SH-SY5Y (cell line): Measurements from ENCODE around the gene DBN1.

Source experiments
- GATA2 ChIP-seq: IDR thresholded peaks from 2 replicates; pipeline ENCODE4 v1.6.1; 2011; ENCODE audit warnings: mild to moderate bottlenecking, low read depth, low read length
- GATA3 ChIP-seq: IDR thresholded peaks from 2 replicates; pipeline ENCODE4 v1.6.1; 2011; ENCODE audit warnings: low read depth, mild to moderate bottlenecking, low read length, moderate library complexity

Gene DBN1

DNA sequence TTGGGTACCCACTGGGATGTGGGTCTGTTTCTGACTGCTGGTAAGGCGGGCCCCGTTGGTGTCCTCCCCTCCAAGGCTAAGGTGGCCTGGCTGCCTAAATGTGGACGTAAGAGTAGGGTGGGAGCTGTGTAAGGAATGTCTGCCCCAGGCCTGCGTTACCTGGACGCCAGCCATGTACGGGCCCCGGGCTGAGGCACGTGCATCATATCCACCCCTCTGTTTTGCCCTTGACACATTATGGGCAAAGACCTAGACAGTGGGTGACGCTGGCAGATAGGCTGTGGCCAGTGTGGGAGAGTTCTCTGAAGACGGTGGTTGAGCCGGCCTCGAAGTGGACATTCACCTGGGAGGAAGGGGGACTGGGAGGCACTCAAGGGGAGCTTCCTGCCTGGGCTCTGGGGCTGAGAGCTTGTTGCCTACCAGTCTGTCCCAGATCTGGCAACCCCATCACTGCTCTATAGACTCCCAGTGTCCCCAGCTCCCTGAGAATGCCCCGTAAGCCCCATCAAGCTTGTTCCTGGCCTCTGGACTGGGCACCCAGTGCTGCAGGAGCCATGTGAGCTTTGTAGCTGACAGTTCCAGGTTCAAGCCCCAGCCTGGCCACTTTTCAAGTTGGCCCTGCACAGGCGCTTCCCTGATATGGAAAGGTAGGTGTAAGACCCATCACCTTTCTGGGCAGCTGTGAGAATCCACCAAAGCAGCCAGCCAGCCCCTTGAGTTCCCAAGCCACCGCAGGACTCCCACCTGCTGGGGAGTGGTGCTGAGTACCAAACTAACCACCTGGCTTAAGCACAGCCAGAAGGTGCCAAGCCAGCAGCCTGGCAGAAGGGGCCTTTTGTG, 30.1 kb downstream of the DBN1 start:
- no peak for TF ChIP-seq GATA3
- TF ChIP-seq GATA2: no peak

DNA sequence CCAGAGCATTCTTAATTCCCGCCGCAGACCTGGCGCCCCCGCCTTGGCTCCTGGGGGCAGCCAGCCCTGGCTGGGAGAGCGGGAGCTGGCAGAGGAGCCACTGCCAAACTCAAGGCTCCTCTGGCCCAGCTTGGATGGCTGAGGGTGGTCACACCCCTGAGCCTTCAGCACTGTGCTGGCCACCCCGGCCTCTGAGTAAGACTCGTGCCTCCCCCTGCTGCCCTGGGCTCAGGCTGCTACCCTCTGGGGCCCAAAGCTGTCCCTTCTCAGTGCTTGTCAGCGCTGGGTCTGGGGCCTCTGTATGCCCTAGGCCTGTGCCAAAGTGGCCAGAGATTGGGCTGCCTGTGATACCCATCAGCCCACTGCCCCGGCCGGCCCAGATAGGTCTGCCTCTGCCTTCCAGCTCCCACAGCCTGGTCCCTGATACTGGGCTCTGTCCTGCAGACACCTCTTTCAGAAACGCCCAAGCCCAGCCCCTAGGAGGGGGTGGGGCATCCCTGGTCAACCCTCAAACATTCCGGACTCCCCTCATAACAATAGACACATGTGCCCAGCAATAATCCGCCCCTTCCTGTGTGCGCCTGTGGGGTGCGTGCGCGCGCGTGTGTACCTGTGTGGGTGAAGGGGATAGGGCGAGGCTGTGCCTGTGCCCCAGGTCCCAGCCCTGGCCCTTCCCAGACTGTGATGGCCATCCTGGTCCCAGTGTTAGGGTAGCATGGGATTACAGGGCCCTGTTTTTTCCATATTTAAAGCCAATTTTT, 31.2 kb downstream of the DBN1 start:
- TF ChIP-seq GATA2 (no peak), GATA3 (no peak)

DNA sequence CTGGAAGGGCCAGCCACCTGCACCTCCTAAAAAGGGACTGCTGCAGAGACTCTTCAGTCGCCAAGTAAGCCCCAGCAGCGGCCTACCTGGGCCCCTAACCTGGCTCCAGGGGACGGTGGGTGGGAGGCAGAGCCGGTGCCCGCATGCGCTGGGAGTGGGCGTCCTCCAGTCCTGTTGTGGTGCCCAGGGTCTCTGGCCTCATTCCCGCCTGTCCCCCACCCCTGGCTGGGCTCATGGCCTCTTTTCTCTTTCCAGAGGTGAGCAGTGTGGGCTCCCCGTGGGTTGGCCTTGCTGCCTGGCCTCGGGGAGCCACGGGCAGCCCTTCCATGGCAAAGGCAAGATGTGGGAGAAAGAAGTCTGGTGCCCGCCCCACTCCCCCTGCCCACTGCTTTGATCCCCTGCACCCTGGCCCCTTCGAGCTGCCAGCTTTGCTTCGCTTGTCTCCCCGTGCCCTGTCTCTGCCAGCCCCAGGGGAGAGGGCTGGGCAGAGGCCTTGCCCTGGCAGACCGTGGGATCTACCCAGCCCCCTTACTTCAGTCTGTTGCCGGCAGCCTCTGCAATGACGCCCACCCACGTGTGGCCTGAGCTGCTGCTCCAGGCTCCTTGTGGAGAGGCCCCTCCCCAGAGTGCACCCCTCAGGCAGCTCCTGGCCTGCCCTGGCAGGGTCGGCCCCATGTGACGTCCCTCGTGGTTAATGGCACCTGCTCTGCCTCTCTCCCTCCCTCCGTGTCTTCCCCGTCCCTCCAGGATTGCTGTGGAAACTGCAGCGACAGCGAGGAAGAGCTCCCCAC, 32.2 kb downstream of the DBN1 start:
- TF ChIP-seq GATA3: no peak
- TF ChIP-seq GATA2: no peak

DNA sequence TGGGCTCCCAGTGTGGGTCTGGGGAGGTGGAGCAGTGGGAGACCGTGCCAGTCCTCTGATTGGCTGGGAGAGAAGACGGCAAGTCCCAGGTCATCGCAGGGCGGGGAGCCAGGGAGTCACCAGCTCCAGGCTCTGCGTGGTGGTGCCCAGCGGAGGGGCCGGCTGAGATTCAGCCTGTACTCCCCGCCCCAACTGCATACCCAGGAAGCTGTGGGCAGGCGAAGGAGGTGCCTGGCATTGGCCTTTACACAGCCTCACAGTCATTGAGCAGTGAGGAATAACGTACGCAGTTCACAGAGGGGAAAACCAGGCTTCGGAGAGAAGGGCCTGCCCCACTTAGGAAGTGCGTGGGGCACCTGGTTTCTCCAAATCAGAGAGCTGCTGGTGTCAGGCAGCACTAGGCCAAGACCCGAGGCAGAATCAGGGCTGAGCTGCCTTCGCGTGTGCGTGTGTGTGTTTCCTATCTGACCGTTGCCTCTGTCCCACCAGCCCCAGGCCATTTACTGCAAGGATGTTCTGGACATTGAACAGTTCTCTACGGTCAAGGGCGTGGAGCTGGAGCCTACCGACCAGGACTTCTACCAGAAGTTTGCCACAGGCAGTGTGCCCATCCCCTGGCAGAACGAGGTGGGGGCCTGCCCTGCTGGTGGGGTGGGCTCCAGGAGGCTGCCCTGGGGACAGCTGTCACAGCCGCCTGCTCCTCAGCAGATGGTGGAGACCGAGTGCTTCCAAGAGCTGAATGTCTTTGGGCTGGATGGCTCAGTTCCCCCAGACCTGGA, 33.0 kb downstream of the DBN1 start:
- TF ChIP-seq GATA2 (no peak), GATA3 (no peak)

DNA sequence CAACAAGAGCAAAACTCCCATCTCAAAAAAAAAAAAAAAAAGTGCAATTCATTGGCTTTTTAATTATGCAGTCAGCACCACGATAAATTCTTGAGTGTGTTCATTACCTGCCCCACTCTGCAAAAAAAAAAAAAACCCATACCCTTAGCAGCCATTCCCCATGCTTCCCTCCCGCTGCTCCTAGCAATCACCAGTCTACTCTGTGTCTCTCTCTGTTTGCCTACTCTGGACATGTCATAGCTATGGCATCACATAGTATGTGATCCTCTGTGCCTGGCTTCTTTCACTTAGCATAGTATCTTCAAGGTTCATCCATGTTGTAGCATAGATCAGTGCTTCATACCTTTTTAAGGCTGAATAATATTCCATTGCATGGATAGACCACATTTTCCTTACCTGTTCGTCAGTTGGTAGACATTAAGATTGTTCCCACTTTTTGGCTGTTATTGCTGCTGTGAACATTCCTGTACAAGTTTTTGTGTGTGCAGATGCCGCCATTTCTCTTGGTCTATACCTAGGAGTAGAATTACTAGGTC, 33.8 kb downstream of the DBN1 start:
- TF ChIP-seq GATA3 (no peak), GATA2 (no peak)

DNA sequence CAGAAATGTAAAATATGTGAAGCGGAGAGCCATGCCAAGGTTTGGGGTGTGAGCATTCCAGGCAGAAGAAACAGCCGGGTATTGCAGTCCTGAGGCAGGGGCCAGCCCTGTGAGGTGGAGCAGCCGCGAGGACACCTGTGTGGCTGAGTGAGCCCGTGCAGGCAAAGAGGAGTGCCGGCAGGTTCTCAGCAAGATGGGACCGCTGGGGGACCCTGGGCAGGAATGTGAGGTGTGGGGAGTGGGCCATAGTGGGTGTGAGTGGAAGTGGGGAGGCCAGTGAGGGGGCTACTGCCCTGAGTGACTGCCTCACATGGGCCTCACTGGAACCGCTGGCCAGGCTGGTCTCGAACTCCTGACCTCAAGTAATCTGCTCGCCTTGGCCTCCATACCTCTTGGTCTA, 35.0 kb downstream of the DBN1 start:
- TF ChIP-seq GATA3 (no peak), GATA2 (no peak)

DNA sequence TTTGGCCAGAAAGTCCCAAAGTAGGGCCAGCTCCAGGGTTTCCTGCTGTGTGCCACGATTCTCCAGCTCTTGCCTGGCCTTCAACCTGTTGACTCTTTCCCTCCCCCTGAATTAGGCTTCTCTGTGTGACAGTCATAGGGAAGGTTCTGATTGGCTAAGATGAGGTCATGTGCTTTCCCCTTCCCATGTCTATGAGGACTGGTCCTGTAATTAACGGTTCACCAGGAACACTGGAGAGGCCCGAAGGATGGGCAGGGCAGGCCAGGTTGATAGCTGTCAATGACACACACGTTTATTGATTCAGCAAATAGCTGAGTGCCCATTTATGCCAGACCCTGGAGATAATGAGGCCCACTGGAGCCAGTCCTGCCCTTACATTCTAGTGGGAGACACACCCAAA, 35.8 kb downstream of the DBN1 start:
- TF ChIP-seq GATA3 (no peak), GATA2 (no peak)

DNA sequence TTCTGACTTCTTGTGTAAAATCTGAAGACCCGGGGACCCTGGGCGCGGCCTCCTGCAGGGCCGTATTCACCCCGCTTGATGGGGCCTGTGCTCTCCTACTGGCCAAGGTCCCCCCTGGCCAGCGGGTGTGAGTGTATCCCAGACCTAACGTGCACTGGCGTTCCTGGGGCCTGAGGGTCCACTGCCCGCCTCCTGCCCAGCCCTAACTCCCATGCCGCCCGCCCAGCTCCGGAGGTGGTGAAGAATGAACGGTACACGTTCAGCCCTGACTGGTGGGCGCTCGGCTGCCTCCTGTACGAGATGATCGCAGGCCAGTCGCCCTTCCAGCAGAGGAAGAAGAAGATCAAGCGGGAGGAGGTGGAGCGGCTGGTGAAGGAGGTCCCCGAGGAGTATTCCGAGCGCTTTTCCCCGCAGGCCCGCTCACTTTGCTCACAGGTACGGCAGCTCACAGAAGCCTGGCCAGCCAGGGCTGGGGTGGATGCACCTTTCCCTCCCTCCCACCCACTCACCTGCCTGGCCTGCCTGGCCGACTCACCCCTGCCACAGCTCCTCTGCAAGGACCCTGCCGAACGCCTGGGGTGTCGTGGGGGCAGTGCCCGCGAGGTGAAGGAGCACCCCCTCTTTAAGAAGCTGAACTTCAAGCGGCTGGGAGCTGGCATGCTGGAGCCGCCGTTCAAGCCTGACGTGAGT, 37.4 kb downstream of the DBN1 start:
- TF ChIP-seq GATA2 (no peak), GATA3 (no peak)

DNA sequence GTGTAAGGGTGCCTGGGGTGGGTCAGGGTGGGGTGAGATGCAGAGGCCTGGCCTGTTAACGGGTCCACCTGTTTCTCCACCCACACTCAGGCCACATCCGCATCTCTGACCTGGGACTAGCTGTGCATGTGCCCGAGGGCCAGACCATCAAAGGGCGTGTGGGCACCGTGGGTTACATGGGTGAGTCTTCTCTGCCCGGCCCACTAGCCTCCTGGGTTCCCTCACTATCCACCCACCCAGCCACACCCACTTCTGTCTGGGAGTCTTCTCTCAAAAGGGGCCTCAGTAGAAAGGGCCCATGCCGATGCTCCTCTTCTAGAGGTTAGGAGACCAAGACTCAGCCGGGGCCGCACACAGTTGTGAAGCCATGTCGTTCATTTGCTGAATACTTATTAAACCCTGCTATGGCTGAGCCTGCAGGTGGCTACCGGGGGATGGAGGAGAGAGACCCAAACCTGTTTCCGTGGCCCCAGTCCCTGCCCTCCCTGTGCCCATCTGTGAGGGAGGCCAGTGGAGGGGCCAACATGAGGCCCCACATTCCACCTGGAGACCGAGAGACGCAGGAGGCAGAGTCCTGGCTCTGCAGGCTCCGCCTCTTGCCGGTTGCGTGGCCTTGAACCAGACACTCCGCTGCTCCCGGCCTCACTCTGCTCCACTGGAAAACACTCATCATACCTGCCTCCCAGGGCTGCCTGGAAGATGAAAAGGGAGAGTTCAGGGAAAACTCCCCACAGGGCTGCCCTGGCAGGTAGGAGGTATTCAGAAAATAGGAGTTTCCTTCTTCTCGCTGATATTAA, 38.3 kb downstream of the DBN1 start:
- TF ChIP-seq GATA2: no peak
- no peak for TF ChIP-seq GATA3

DNA sequence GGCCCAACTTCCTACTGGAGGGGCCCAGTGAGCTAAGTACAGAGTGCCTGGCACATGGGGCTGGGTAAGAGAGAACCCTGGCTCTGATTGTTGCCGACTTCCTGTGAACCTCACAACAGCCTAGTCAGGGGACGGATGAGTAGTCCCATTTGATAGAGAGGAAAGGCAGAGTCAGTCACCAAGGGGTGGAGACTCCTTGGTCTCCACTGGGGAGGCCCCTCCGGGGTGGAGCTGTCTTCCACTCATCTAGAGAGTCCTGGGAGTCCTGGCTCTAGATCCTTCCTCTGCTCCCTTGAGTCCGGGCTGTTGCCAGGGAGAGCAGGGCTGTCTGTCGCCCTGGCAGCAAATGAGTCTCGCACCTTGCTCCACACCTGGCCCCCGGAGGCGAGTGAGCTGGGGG, 39.0 kb downstream of the DBN1 start:
- TF ChIP-seq GATA3 (no peak), GATA2 (no peak)

DNA sequence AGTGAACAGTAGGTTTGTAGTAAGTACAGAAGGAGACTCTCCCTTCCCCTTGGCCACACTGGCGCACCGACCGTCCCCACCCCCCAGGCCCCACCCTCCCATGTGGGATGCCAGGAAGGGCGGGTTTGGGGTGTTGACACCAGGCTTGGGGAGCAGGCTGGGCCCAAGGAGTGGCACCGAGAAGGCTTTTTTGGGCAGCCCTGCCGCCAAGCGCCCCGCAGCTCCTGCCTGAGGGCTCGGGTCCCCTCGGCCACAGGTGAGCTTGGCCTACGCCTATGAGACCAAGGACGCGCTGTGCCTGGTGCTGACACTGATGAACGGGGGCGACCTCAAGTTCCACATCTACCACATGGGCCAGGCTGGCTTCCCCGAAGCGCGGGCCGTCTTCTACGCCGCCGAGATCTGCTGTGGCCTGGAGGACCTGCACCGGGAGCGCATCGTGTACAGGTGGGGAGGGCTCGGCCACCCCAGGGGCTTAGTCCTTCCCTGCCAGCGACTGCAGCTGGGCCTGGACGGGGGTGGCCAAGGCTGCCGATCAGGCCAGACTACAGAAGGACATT, 39.7 kb downstream of the DBN1 start:
- TF ChIP-seq GATA3: no peak
- no peak for TF ChIP-seq GATA2

DNA sequence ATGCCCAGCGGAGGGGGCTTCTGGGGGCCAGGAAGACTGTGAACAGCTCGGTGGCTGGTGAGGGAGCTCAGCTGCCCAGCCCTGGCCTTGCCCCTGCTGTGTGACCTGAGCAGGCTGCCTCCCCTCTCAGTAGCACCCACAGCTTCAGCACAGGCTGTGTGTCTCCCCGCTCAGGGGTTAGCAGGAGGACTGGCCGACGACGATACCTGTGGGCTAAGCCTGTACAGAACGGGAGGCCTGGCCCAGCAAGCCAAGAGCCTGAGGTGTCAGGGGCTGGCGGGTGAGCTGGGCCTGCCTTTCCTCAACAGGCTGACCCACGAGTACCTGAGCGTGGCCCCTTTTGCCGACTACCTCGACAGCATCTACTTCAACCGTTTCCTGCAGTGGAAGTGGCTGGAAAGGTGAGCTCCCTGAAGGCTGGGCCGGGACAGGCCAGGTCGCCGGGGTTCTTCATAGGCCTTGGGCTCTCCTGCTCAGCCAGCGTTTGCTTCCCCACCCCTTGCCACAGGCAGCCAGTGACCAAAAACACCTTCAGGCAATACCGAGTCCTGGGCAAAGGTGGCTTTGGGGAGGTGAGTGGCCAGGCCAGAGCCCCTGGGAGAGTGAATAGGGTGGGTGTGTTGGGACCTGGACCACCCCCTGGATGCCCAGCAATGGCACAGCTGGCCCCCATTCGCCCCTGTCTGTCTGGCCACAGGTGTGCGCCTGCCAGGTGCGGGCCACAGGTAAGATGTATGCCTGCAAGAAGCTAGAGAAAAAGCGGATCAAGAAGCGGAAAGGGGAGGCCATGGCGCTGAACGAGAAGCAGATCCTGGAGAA, 40.4 kb downstream of the DBN1 start:
- no peak for TF ChIP-seq GATA3
- no peak for TF ChIP-seq GATA2
